Astrocyte of the spinal cord (primary cell): ENCODE data around the gene ASB2.

ENCODE experiments used
- DNase-seq: peaks from one replicate; pipeline ENCODE4 v3.0.0; 2011; ENCODE audit warnings: low read depth, low spot score
- H3K4me3 ChIP-seq: 2 replicates; pipeline ENCODE4 v1.5.1; 2011; ENCODE audit warnings: low read depth, mild to moderate bottlenecking, low read length, moderate library complexity
- CTCF ChIP-seq: IDR thresholded peaks from 2 replicates; pipeline ENCODE4 v1.5.1; 2012; ENCODE audit warnings: low read depth, mild to moderate bottlenecking, low read length, inconsistent platforms
- in situ Hi-C: cut with HindIII; loops from 2 replicates; pipeline ENCODE4 v1.10.0; 2017; ENCODE audit warnings: low sequenced_read_pairs

Gene ASB2

GRCh38 chr14:93903342-93904184, 72.8 kb downstream of the ASB2 start:
- H3K4me3 ChIP-seq = no peak overlapping the region
- in situ Hi-C loops = no loop called here
- DNase-seq = no peak
- peak; percentile 30 for TF ChIP-seq CTCF

- in situ Hi-C loops = no loop called here
- TF ChIP-seq CTCF = no peak
- no peak overlapping the region for H3K4me3 ChIP-seq
- no peak for DNase-seq
Observed at GRCh38 chr14:93902619-93903307, 73.6 kb downstream of the ASB2 start.

- TF ChIP-seq CTCF = no peak
- H3K4me3 ChIP-seq = no peak overlapping the region
- no peak for DNase-seq
- in situ Hi-C loops = no loop called here
Observed at GRCh38 chr14:93901813-93902212, 74.6 kb downstream of the ASB2 start.

GRCh38 chr14:93898731-93899130, 77.6 kb downstream of the ASB2 start:
- DNase-seq = no peak
- in situ Hi-C loops = no loop called here
- no peak overlapping the region for H3K4me3 ChIP-seq
- TF ChIP-seq CTCF = no peak

- DNase-seq = no peak
- no peak for TF ChIP-seq CTCF
- no peak overlapping the region for H3K4me3 ChIP-seq
- in situ Hi-C loops = no loop called here
Observed at GRCh38 chr14:93898081-93898611, 78.2 kb downstream of the ASB2 start.

GRCh38 chr14:93897476-93897845, 78.9 kb downstream of the ASB2 start:
- no peak for DNase-seq
- no peak overlapping the region for H3K4me3 ChIP-seq
- no peak for TF ChIP-seq CTCF
- in situ Hi-C loops = no loop called here
